H9 (cell line): Measurements from ENCODE around the gene ZBTB44. TPM values are rescaled to one million over a fixed set of nuclear protein-coding genes. Genes with fewer than 3 reads are reported as not detected.

Experiments
- DNase-seq: peaks from one replicate; pipeline ENCODE4 v3.0.0-alpha.2; 2017
- H2AFZ ChIP-seq: one replicate; pipeline ENCODE4 v1.6.1; 2013; ENCODE audit warnings: mild to moderate bottlenecking, low read length, control low read depth, moderate library complexity
- H2AK5ac ChIP-seq: 2 replicates; pipeline ENCODE4 v1.6.1; 2013; ENCODE audit warnings: low read length, control low read depth, mixed read lengths; ENCODE audit not compliant: insufficient read length
- H2BK120ac ChIP-seq: one replicate; pipeline ENCODE4 v1.6.1; 2013; ENCODE audit warnings: low read depth, mild to moderate bottlenecking, low read length, control low read depth, inconsistent platforms; ENCODE audit not compliant: poor library complexity, severe bottlenecking
- H2BK12ac ChIP-seq: 2 replicates; pipeline ENCODE4 v1.6.1; 2013; ENCODE audit warnings: low read length, control low read depth, mixed read lengths, low read depth; ENCODE audit not compliant: insufficient read length
- H2BK15ac ChIP-seq: 2 replicates; pipeline ENCODE4 v1.6.1; 2013; ENCODE audit warnings: low read depth, low read length, control low read depth
- H2BK20ac ChIP-seq: one replicate; pipeline ENCODE4 v1.6.1; 2013; ENCODE audit warnings: low read depth, mild to moderate bottlenecking, low read length, control low read depth, inconsistent platforms; ENCODE audit not compliant: poor library complexity, severe bottlenecking
- H2BK5ac ChIP-seq: 2 replicates; pipeline ENCODE4 v1.6.1; 2013; ENCODE audit warnings: low read length, control low read depth, mixed read lengths; ENCODE audit not compliant: insufficient read length
- H3K14ac ChIP-seq: 2 replicates; pipeline ENCODE4 v1.6.1; 2013; ENCODE audit warnings: low read length, control low read depth; ENCODE audit not compliant: insufficient read depth
- H3K18ac ChIP-seq: 2 replicates; pipeline ENCODE4 v1.6.1; 2013; ENCODE audit warnings: low read depth, mild to moderate bottlenecking, mixed read lengths, low read length, control low read depth; ENCODE audit not compliant: insufficient read length
- H3K23ac ChIP-seq: 2 replicates; pipeline ENCODE4 v1.6.1; 2013; ENCODE audit warnings: low read length, control low read depth, mixed read lengths, low read depth; ENCODE audit not compliant: insufficient read length
- H3K23me2 ChIP-seq: 2 replicates; pipeline ENCODE4 v1.6.1; 2013; ENCODE audit warnings: low read depth, mild to moderate bottlenecking, mixed read lengths, low read length, control low read depth; ENCODE audit not compliant: insufficient read length, poor library complexity, severe bottlenecking
- H3K27ac ChIP-seq: 2 replicates; pipeline ENCODE4 v1.5.1; 2013; ENCODE audit warnings: low read length, control low read depth, mixed read lengths, low read depth; ENCODE audit not compliant: insufficient read length
- H3K27me3 ChIP-seq: 2 replicates; pipeline ENCODE4 v1.6.1; 2013; ENCODE audit warnings: low read length, control low read depth, inconsistent platforms; ENCODE audit not compliant: insufficient read depth
- H3K4ac ChIP-seq: 2 replicates; pipeline ENCODE4 v1.6.1; 2013; ENCODE audit warnings: low read depth, mild to moderate bottlenecking, control low read depth, inconsistent platforms, low read length, moderate library complexity
- H3K4me1 ChIP-seq: 2 replicates; pipeline ENCODE4 v1.6.1; 2013; ENCODE audit warnings: low read length, control low read depth, inconsistent platforms; ENCODE audit not compliant: insufficient read depth
- H3K4me2 ChIP-seq: 2 replicates; pipeline ENCODE4 v1.6.1; 2013; ENCODE audit warnings: low read length, control low read depth, mixed read lengths; ENCODE audit not compliant: insufficient read length, insufficient read depth
- H3K56ac ChIP-seq: 2 replicates; pipeline ENCODE4 v1.6.1; 2013; ENCODE audit warnings: low read depth, mild to moderate bottlenecking, mixed read lengths, low read length, control low read depth; ENCODE audit not compliant: insufficient read length
- H3K79me1 ChIP-seq: 2 replicates; pipeline ENCODE4 v1.6.1; 2013; ENCODE audit warnings: low read depth, mild to moderate bottlenecking, moderate library complexity, low read length, control low read depth, inconsistent platforms; ENCODE audit not compliant: insufficient read depth, poor library complexity, severe bottlenecking
- H3K79me2 ChIP-seq: 2 replicates; pipeline ENCODE4 v1.6.1; 2013; ENCODE audit warnings: low read length, control low read depth, inconsistent platforms; ENCODE audit not compliant: insufficient read depth
- H3K9ac ChIP-seq: 2 replicates; pipeline ENCODE4 v1.6.1; 2013; ENCODE audit warnings: low read length, control low read depth, mixed read lengths; ENCODE audit not compliant: insufficient read length; ENCODE audit errors: extremely low read depth
- H3K9me3 ChIP-seq: one replicate; pipeline ENCODE4 v1.6.1; 2013; ENCODE audit warnings: low read depth, low read length, inconsistent platforms; ENCODE audit not compliant: control insufficient read depth
- H3T11ph ChIP-seq: one replicate; pipeline ENCODE4 v1.6.1; 2013; ENCODE audit warnings: mild to moderate bottlenecking, low read length, control low read depth, inconsistent platforms
- H4K20me1 ChIP-seq: one replicate; pipeline ENCODE4 v1.6.1; 2013; ENCODE audit not compliant: control insufficient read depth, insufficient read length, insufficient read depth
- H4K5ac ChIP-seq: 2 replicates; pipeline ENCODE4 v1.6.1; 2013; ENCODE audit warnings: low read depth, mild to moderate bottlenecking, mixed read lengths, low read length, control low read depth; ENCODE audit not compliant: insufficient read length
- H4K8ac ChIP-seq: replicated peaks from 2 replicates; pipeline ENCODE4 v1.6.1; 2013; ENCODE audit warnings: low read length, control low read depth, mixed read lengths, low read depth; ENCODE audit not compliant: insufficient read length
- H4K91ac ChIP-seq: 2 replicates; pipeline ENCODE4 v1.6.1; 2013; ENCODE audit warnings: low read depth, mild to moderate bottlenecking, moderate library complexity, mixed read lengths, low read length, control low read depth; ENCODE audit not compliant: insufficient read length
- H3K27ac Mint-ChIP-seq, 3 experiments: 2 replicates in 2 of 3; 3 replicates in 1 of 3; pipeline ENCODE4 v1.8.0; 2020 to 2021; ENCODE audit warnings: mixed read lengths in 3 of 3, mild to moderate bottlenecking in 1 of 3, moderate library complexity in 1 of 3
- H3K27me3 Mint-ChIP-seq: 2 replicates; pipeline ENCODE4 v1.8.0; 2021; ENCODE audit warnings: low read depth, mild to moderate bottlenecking, moderate library complexity, mixed read lengths
- H3K36me3 Mint-ChIP-seq, 3 experiments: 2 replicates in 2 of 3; 3 replicates in 1 of 3; pipeline ENCODE4 v1.8.0; 2020 to 2021; ENCODE audit warnings: low read depth in 3 of 3, mixed read lengths in 3 of 3; ENCODE audit not compliant: insufficient read depth in 1 of 3
- H3K4me1 Mint-ChIP-seq, 2 experiments: 2 replicates each; pipeline ENCODE4 v1.8.0; 2020; ENCODE audit warnings: mixed read lengths in 2 of 2
- H3K4me3 Mint-ChIP-seq, 2 experiments: 2 replicates in 1 of 2; 3 replicates in 1 of 2; pipeline ENCODE4 v1.8.0; 2020 to 2021; ENCODE audit warnings: mild to moderate bottlenecking in 2 of 2, mixed read lengths in 2 of 2, moderate library complexity in 1 of 2
- H3K9me3 Mint-ChIP-seq, 2 experiments: 2 replicates in 1 of 2; 3 replicates in 1 of 2; pipeline ENCODE4 v1.8.0; 2020; ENCODE audit warnings: mild to moderate bottlenecking in 2 of 2, mixed read lengths in 2 of 2, moderate library complexity in 1 of 2
- WGBS: extraction: QIAGEN DNeasy Blood & Tissue Kit; methylation state at CpG from one replicate; pipeline ENCODE4 v1.1.7; 2013; ENCODE audit warnings: missing lambda C conversion rate, low lambda C conversion rate, mixed read lengths; ENCODE audit not compliant: insufficient read length; ENCODE audit errors: extremely low coverage; 5-methylcytosine and 5-hydroxymethylcytosine counted together
- total RNA-seq: library from RNA; stranded (reverse); gene quantifications from 2 replicates; pipeline ENCODE4 v1.2.1, GENCODE V29; 2021
- TF ChIP-seq, protein P1 (sequence below): fragments of 200-600 bp; sonication (generic); conservative IDR thresholded peaks from 3 replicates; pipeline ENCODE4 v1.8.0; 2021; ENCODE audit warnings: antibody characterized with exemption, mild to moderate bottlenecking

ZBTB44 gene
- total RNA-seq, 1 experiment from 2014 or later = 67.7 TPM

DNA sequence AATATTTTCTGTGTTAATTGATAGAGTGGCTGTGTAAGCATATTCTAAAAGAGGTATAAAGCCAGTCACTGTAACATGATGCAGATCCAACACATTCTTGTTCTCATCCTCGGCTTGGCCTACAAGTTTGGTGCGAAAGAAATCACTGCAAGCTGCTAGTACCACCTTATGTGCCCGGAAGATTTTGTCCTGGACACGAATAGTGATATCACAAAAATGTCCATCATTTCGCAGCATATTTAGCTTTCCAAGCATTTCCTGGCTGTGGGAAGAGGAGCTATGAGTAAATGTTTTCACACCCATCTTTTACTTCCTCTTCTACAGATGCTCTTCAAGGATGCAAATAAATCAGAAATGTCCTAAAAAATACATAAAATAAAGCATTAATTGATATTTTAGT, 53.1 kb downstream of the ZBTB44 start:
- Histone ChIP-seq H4K20me1 (no peaks in the 10 kb centered on the region), H3K23me2 (no peaks in the 10 kb centered on the region), H3K9me3 (no peaks in the 10 kb centered on the region), H3K79me1 (no peaks in the 10 kb centered on the region), H3K4me1 (peaks cover 3% of the 10 kb centered on the region; the same call in 1 of the 2 replicates), H3K23ac (no peak overlapping the region), H3K14ac (no peak overlapping the region), H2BK12ac (no peak overlapping the region), H2AK5ac (no peak overlapping the region), H3K27ac (no peak overlapping the region), H3K18ac (no peak overlapping the region), H3K79me2 (peaks cover 3% of the 10 kb centered on the region; the same call in 1 of the 2 replicates), H3K9ac (no peak overlapping the region), H2AFZ (no peak overlapping the region), H3T11ph (no peak overlapping the region), H3K27me3 (no peaks in the 10 kb centered on the region), H4K5ac (no peak overlapping the region), H4K8ac (no peak overlapping the region), H3K4me2 (no peak overlapping the region), H2BK5ac (no peak overlapping the region), H2BK20ac (no peak overlapping the region), H4K91ac (no peak overlapping the region), H3K56ac (no peak overlapping the region), H2BK120ac (no peak overlapping the region), H3K4ac (no peak overlapping the region), H2BK15ac (no peak overlapping the region)
- no peak overlapping the region for H3K4me3 Mint-ChIP-seq
- peaks cover 44 to 61% (median 45%) of the 10 kb centered on the region in 3 experiments for H3K36me3 Mint-ChIP-seq
- TF ChIP-seq, protein P1, sequence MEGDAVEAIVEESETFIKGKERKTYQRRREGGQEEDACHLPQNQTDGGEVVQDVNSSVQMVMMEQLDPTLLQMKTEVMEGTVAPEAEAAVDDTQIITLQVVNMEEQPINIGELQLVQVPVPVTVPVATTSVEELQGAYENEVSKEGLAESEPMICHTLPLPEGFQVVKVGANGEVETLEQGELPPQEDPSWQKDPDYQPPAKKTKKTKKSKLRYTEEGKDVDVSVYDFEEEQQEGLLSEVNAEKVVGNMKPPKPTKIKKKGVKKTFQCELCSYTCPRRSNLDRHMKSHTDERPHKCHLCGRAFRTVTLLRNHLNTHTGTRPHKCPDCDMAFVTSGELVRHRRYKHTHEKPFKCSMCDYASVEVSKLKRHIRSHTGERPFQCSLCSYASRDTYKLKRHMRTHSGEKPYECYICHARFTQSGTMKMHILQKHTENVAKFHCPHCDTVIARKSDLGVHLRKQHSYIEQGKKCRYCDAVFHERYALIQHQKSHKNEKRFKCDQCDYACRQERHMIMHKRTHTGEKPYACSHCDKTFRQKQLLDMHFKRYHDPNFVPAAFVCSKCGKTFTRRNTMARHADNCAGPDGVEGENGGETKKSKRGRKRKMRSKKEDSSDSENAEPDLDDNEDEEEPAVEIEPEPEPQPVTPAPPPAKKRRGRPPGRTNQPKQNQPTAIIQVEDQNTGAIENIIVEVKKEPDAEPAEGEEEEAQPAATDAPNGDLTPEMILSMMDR = no peak
- peaks cover 0 to 13% of the 10 kb centered on the region in 2 experiments; a peak in 3 of 5 replicates for H3K9me3 Mint-ChIP-seq
- H3K27me3 Mint-ChIP-seq = no peaks in the 10 kb centered on the region; the same call in 1 of the 2 replicates
- H3K27ac Mint-ChIP-seq = no peak overlapping the region
- H3K4me1 Mint-ChIP-seq = peaks cover 6 to 12% of the 10 kb centered on the region in 2 experiments; a peak in 3 of 4 replicates
- WGBS = no CpG with 5 or more reads among the region's 5 CpGs
- no peak for DNase-seq
